PC-3 (cell line): Measurements from ENCODE around the gene CHP2. TPM values are rescaled to one million over a fixed set of nuclear protein-coding genes. Genes with fewer than 3 reads are reported as not detected.
"Not testable (repeated sequence)": the region's sequence is repeated elsewhere in the genome, so short reads cannot be mapped to it uniquely, and the experiment has no call there.

ENCODE experiments used
- ATAC-seq: fragments of 200-7000 bp; cut with Tn5 transposase; 2 replicates; pipeline ENCODE4 v1.9.1; 2020; ENCODE audit warnings: mild to moderate bottlenecking, moderate library complexity
- BruUV-seq: library from RNA; stranded (reverse); fragments of 400-500 nt; replicated peaks from 2 replicates; lab custom pipeline; 2021; lab: Mats Ljungman, UMichigan
- CTCF ChIA-PET: fragments of 300-600 bp; sonication (Branson Sonifier 250); formaldehyde crosslinking; loops from one replicate; lab custom pipeline; 2022; ENCODE audit warnings: antibody characterized with exemption; lab: Charles Lee
- POLR2A ChIA-PET: fragments of 300-600 bp; sonication (Branson Sonifier 250); formaldehyde crosslinking; loops from one replicate; lab custom pipeline; 2022; ENCODE audit warnings: antibody characterized with exemption; ENCODE audit not compliant: unreplicated experiment; lab: Charles Lee
- DNase-seq: peaks from one replicate; pipeline ENCODE4 v3.0.0-alpha.2; 2015
- H2AFZ ChIP-seq: fragments of 300-600 bp; sonication (generic); 2 replicates; pipeline ENCODE4 v1.6.0; 2016; ENCODE audit warnings: antibody characterized with exemption, low read length
- H3F3A ChIP-seq: fragments of 300-600 bp; sonication (generic); one replicate; pipeline ENCODE4 v1.6.0; 2017; ENCODE audit warnings: antibody characterized with exemption, low read length, control low read depth, mild to moderate bottlenecking; ENCODE audit not compliant: unreplicated experiment
- H3K27ac ChIP-seq: fragments of 300-600 bp; sonication (generic); 2 replicates; pipeline ENCODE4 v1.5.1; 2016; ENCODE audit warnings: mild to moderate bottlenecking, low read length
- H3K27me3 ChIP-seq: fragments of 300-600 bp; sonication (generic); 2 replicates; pipeline ENCODE4 v1.6.1; 2016; ENCODE audit warnings: low read length, mixed read lengths
- H3K36me3 ChIP-seq: fragments of 300-600 bp; sonication (generic); 2 replicates; pipeline ENCODE4 v1.6.1; 2016; ENCODE audit warnings: low read depth, mixed run types, low read length, mixed read lengths
- H3K4me1 ChIP-seq: fragments of 300-600 bp; sonication (generic); 2 replicates; pipeline ENCODE4 v1.5.1; 2016; ENCODE audit warnings: low read length; ENCODE audit not compliant: insufficient read depth
- H3K4me2 ChIP-seq: fragments of 300-600 bp; sonication (generic); 2 replicates; pipeline ENCODE4 v1.6.0; 2016; ENCODE audit warnings: low read length
- H3K4me3 ChIP-seq: fragments of 300-600 bp; sonication (generic); 2 replicates; pipeline ENCODE4 v1.5.1; 2016; ENCODE audit warnings: mild to moderate bottlenecking, low read length, mixed read lengths
- H3K79me2 ChIP-seq: fragments of 300-600 bp; sonication (generic); 2 replicates; pipeline ENCODE4 v1.6.1; 2017; ENCODE audit warnings: low read length, mixed read lengths
- H3K9ac ChIP-seq: fragments of 300-600 bp; sonication (generic); 2 replicates; pipeline ENCODE4 v1.6.0; 2016; ENCODE audit warnings: mild to moderate bottlenecking, low read length
- H3K9me2 ChIP-seq: fragments of 300-600 bp; sonication (generic); replicated peaks from 2 replicates; pipeline ENCODE4 v1.6.1; 2016; ENCODE audit warnings: mixed run types, low read length, mixed read lengths
- H3K9me3 ChIP-seq: fragments of 300-600 bp; sonication (generic); 2 replicates; pipeline ENCODE4 v1.6.1; 2016; ENCODE audit warnings: low read length, mixed read lengths
- H4K20me1 ChIP-seq: fragments of 300-600 bp; sonication (generic); 2 replicates; pipeline ENCODE4 v1.6.1; 2016; ENCODE audit warnings: low read length, mixed read lengths
- CTCF ChIP-seq: fragments of 300-600 bp; sonication (generic); conservative IDR thresholded peaks from 2 replicates; pipeline ENCODE4 v1.5.1; 2017; ENCODE audit warnings: antibody characterized with exemption, low read depth, mild to moderate bottlenecking, low read length
- EZH2 ChIP-seq: fragments of 300-600 bp; sonication (generic); IDR thresholded peaks from one replicate; pipeline ENCODE4 v1.6.1; 2017; ENCODE audit warnings: antibody characterized with exemption, mild to moderate bottlenecking, low read length; ENCODE audit not compliant: unreplicated experiment
- EZH2phosphoT487 ChIP-seq: fragments of 300-600 bp; sonication (generic); IDR thresholded peaks from 2 replicates; pipeline ENCODE4 v1.6.1; 2018; ENCODE audit warnings: mild to moderate bottlenecking, antibody characterized with exemption, low read length, borderline replicate concordance
- intact Hi-C: fragments of 100-400 bp; cut with micrococcal nuclease; formaldehyde crosslinking; loops from 2 replicates; pipeline ENCODE4 v1.9.0; 2023
- total RNA-seq: library from RNA; depleted of rRNA; stranded (reverse); fragments of >200 nt; gene quantifications from 2 replicates; pipeline ENCODE4 v1.2.3, GENCODE V29; 2014

CHP2 gene
- total RNA-seq, 1 experiment from 2014 or later, result not detected

- H2AFZ ChIP-seq, result no peak overlapping the region
- H4K20me1 ChIP-seq, result no peaks in the 10 kb centered on the region
- no TSS peak for BruUV-seq
- H3K27ac ChIP-seq, result no peak overlapping the region
- ChIA-PET CTCF (no interaction called here), POLR2A (no interaction called here)
- intact Hi-C loops, result no loop called here
- H3K9me3 ChIP-seq, result no peaks in the 10 kb centered on the region
- no peaks in the 10 kb centered on the region for H3K36me3 ChIP-seq
- H3K4me3 ChIP-seq, result no peak overlapping the region
- 0 out of 2 replicates have a peak, but pooled peaks cover under 1% of the 10 kb centered on the region for H3K27me3 ChIP-seq
- no peak overlapping the region for H3K9ac ChIP-seq
- H3K9me2 ChIP-seq, result no peaks in the 10 kb centered on the region
- no peaks in the 10 kb centered on the region for H3K4me1 ChIP-seq
- DNase-seq, result peak; percentile 5
- no peak overlapping the region for H3K4me2 ChIP-seq
- ATAC-seq, result peak; percentile 24; the same call in 1 of the 2 replicates
- H3K79me2 ChIP-seq, result no peaks in the 10 kb centered on the region
- TF ChIP-seq EZH2 (no peak), CTCF (no peak)
- H3F3A ChIP-seq, result no peaks in the 10 kb centered on the region
Observed at GRCh38 chr16:23711785-23712184, 43.0 kb upstream of the CHP2 start.

GRCh38 chr16:23712976-23713375, 41.9 kb upstream of the CHP2 start, which contains the start of gene ERN2:
ERN2 (minus strand) TSS chr16:23713222; CDS start chr16:23713187, 35 bp downstream.
- Histone ChIP-seq H3K27ac (no peak within 1 kb of the TSS), H2AFZ (no peak within 1 kb of the TSS), H3K79me2 (no peaks in the 10 kb centered on the region), H3F3A (no peaks in the 10 kb centered on the region), H3K4me1 (no peaks in the 10 kb centered on the region), H3K27me3 (peaks cover 6% of the 10 kb centered on the region), H3K9ac (no peak within 1 kb of the TSS), H3K36me3 (no peaks in the 10 kb centered on the region), H3K9me2 (no peaks in the 10 kb centered on the region), H4K20me1 (no peaks in the 10 kb centered on the region), H3K4me2 (no peak within 1 kb of the TSS), H3K9me3 (no peaks in the 10 kb centered on the region), H3K4me3 (no peak within 1 kb of the TSS)
- BruUV-seq, result no TSS peak
- CTCF ChIA-PET, result no interaction called here
- TF ChIP-seq CTCF (no peak), EZH2phosphoT487 (no peak), EZH2 (no peak)
- intact Hi-C loops, result no loop called here
- DNase-seq (no peak), ATAC-seq (no peak)
- POLR2A ChIA-PET, result no interaction called here

- no peaks in the 10 kb centered on the region for H3K79me2 ChIP-seq
- H2AFZ ChIP-seq, result no peak overlapping the region
- ChIA-PET CTCF (no interaction called here), POLR2A (no interaction called here)
- no peaks in the 10 kb centered on the region for H3K4me1 ChIP-seq
- H3F3A ChIP-seq, result no peaks in the 10 kb centered on the region
- TF ChIP-seq CTCF (no peak), EZH2 (no peak), EZH2phosphoT487 (no peak)
- no peaks in the 10 kb centered on the region for H3K36me3 ChIP-seq
- DNase-seq (no peak), ATAC-seq (no peak)
- H3K27ac ChIP-seq, result no peak overlapping the region
- intact Hi-C loops, result no loop called here
- H4K20me1 ChIP-seq, result no peaks in the 10 kb centered on the region
- no peak overlapping the region for H3K4me2 ChIP-seq
- H3K4me3 ChIP-seq, result no peak overlapping the region
- BruUV-seq, result no TSS peak
- peaks cover 6% of the 10 kb centered on the region for H3K27me3 ChIP-seq
- no peak overlapping the region for H3K9ac ChIP-seq
- no peaks in the 10 kb centered on the region for H3K9me3 ChIP-seq
- H3K9me2 ChIP-seq, result no peaks in the 10 kb centered on the region
Observed at GRCh38 chr16:23716484-23716883, 38.3 kb upstream of the CHP2 start.

- intact Hi-C loops, H2AFZ ChIP-seq, H3K27ac ChIP-seq, BruUV-seq, CTCF ChIA-PET, H3K9me2 ChIP-seq, POLR2A ChIA-PET, H3K4me2 ChIP-seq, H4K20me1 ChIP-seq, H3F3A ChIP-seq, ATAC-seq, DNase-seq, H3K9me3 ChIP-seq, H3K4me1 ChIP-seq, H3K36me3 ChIP-seq, H3K9ac ChIP-seq, H3K27me3 ChIP-seq, H3K79me2 ChIP-seq, H3K4me3 ChIP-seq: not testable (repeated sequence)
Observed at GRCh38 chr16:23722613-23723240, 32.1 kb upstream of the CHP2 start.
